Tibial nerve (tissue), 3 donors: ENCODE measurements around the gene HSF2.

ENCODE experiments used
- POLR2A ChIP-seq, 2 donors: fragments of 450-650 bp; IDR thresholded peaks; one replicate each; pipeline ENCODE4 v1.6.1; 2017; ENCODE audit warnings: antibody characterized with exemption in 2 of 2, mild to moderate bottlenecking in 2 of 2, moderate library complexity in 2 of 2
- TF ChIP-seq, protein P1 (sequence below), 5 experiments: fragments of 200-600 bp in 3 of 5; fragments of 450-650 bp in 2 of 5; sonication (generic) in 3 of 5; IDR thresholded peaks; one replicate each; pipeline ENCODE4 v1.5.1; 2016 to 2019; ENCODE audit warnings: antibody characterized with exemption in 5 of 5, mild to moderate bottlenecking in 3 of 5, moderate library complexity in 2 of 5

DNA sequence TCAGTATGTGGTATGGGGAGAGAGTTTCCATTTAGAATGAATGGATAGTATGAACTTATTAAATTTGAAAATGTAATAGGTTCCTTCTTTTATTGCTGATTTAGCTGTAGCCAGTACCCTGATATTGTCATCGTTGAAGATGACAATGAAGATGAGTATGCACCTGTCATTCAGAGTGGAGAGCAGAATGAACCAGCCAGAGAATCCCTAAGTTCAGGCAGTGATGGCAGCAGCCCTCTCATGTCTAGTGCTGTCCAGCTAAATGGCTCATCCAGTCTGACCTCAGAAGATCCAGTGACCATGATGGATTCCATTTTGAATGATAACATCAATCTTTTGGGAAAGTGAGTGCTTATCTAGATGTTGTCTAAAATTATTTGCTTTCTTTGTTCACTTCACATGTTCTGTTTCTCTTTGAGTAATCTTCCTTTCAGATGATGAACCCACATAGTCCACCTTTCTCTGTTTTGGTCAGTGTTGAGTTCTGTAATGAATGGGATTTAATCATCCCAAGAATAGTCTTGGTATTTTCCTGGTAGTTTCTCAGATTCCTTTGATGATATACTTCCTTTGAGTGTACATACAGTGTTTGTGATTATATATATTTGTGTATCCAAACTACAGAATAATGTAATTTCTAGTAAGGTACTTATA is 23.3 kb downstream of the HSF2 start:
- TF ChIP-seq, protein P1, sequence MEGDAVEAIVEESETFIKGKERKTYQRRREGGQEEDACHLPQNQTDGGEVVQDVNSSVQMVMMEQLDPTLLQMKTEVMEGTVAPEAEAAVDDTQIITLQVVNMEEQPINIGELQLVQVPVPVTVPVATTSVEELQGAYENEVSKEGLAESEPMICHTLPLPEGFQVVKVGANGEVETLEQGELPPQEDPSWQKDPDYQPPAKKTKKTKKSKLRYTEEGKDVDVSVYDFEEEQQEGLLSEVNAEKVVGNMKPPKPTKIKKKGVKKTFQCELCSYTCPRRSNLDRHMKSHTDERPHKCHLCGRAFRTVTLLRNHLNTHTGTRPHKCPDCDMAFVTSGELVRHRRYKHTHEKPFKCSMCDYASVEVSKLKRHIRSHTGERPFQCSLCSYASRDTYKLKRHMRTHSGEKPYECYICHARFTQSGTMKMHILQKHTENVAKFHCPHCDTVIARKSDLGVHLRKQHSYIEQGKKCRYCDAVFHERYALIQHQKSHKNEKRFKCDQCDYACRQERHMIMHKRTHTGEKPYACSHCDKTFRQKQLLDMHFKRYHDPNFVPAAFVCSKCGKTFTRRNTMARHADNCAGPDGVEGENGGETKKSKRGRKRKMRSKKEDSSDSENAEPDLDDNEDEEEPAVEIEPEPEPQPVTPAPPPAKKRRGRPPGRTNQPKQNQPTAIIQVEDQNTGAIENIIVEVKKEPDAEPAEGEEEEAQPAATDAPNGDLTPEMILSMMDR (IDR thresholded peaks at IDR 0.05) = no peak
- no peak for TF ChIP-seq POLR2A (IDR thresholded peaks at IDR 0.05)
